ENCODE results near the gene LMX1B.
"Not testable (repeated sequence)": the region's sequence is repeated elsewhere in the genome, so short reads cannot be mapped to it uniquely, and the experiment has no call there.

The LMX1B gene

GRCh38 chr9:126715382-126715781 is 101.7 kb downstream of the LMX1B start:
- DNase-seq (ENCODE audit: low spot score), result no peak
- no peak overlapping the region for H3K4me3 ChIP-seq
- H3K27ac ChIP-seq, result no peak overlapping the region
- TF ChIP-seq CTCF (IDR thresholded peaks at IDR 0.05), result no peak

GRCh38 chr9:126717441-126717840 is 103.7 kb downstream of the LMX1B start:
- DNase-seq (ENCODE audit: low spot score); H3K27ac ChIP-seq; H3K4me3 ChIP-seq: not testable (repeated sequence)

- no peak for TF ChIP-seq CTCF (IDR thresholded peaks at IDR 0.05)
- Histone ChIP-seq H3K27ac (no peak overlapping the region), H3K4me3 (no peak overlapping the region)
- peak; percentile 75 for DNase-seq (ENCODE audit: low spot score)
Measured at GRCh38 chr9:126719618-126720031, 105.9 kb downstream of the LMX1B start.

GRCh38 chr9:126720036-126720435 is 106.3 kb downstream of the LMX1B start:
- H3K27ac ChIP-seq, result no peak overlapping the region
- H3K4me3 ChIP-seq, result no peak overlapping the region
- no peak for TF ChIP-seq CTCF (IDR thresholded peaks at IDR 0.05)
- no peak for DNase-seq (ENCODE audit: low spot score)

- TF ChIP-seq CTCF (IDR thresholded peaks at IDR 0.05), result no peak
- H3K4me3 ChIP-seq, result no peak overlapping the region
- DNase-seq (ENCODE audit: low spot score), result no peak
- H3K27ac ChIP-seq, result no peak overlapping the region
Measured at GRCh38 chr9:126720661-126721563, 107.2 kb downstream of the LMX1B start.

- DNase-seq (ENCODE audit: low spot score), result no peak
- TF ChIP-seq CTCF (IDR thresholded peaks at IDR 0.05), result no peak
- Histone ChIP-seq H3K4me3 (peak overlapping the region; percentile 70), H3K27ac (no peak overlapping the region)
Measured at GRCh38 chr9:126721564-126721981, 107.8 kb downstream of the LMX1B start.

GRCh38 chr9:126722252-126722921 is 108.7 kb downstream of the LMX1B start:
- DNase-seq (ENCODE audit: low spot score), result no peak
- Histone ChIP-seq H3K27ac (peak overlapping the region in 1 of 2 donors; percentile 58), H3K4me3 (peak overlapping the region; percentile 70)
- TF ChIP-seq CTCF (IDR thresholded peaks at IDR 0.05), result no peak
